ENCODE data around the gene RNF214.
A peak's percentile ranks its signal among the peaks of the same experiment; 100 is the strongest.
"Not testable (repeated sequence)": the region's sequence is repeated elsewhere in the genome, so short reads cannot be mapped to it uniquely, and the experiment has no call there.

Gene RNF214

DNA sequence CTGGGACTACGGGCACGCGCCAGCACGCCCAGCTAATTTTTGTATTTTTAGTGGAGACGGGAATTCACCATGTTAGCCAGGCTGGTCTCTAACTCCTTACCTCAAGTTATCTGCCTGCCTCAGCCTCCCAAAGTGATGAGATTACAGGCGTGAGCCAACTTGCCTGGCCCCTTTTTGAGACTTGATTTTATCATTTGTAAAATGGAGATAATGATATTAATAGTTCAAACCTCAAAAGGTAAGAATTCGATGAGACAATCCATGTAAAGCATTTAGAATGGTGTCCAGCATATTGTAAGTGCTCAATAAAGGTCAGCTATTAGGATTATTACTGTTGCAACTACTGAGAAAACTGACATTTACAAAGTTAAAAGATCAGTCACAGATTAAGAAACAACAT, 86.3 kb downstream of the RNF214 start:
- no peak for DNase-seq

DNA sequence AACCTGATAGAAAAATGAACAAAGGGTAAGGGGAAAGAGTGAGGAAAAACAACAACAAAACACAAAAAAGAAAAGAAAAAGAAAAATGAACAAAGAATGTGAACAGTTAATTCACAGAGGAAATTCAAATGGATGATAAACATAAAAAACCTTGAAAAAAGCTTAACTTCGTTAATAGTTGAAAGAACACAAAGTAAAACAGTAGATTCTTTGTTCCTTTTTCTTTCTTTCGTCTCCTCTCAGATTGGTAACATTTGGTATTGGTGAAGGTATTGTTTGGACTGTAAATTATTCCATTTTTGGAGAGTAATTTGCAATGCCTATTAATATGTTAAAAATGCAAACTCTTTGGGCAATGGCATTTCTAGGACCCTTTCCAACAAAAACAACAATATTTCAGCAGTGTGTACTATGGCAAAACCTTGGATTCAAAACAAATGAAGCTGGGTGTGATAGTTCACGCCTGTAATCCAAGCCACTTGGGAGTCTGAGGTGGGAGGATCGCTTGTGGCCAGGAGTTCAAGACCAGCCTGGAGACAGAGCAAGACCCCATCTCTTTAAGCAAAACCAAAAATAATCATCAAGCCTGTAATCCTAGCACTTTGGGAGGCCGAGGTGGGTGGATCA, 86.9 kb downstream of the RNF214 start:
- DNase-seq, result no peak

GRCh38 chr11:117327255-117327566, 94.7 kb downstream of the RNF214 start:
- DNase-seq, result not testable (repeated sequence)

DNA sequence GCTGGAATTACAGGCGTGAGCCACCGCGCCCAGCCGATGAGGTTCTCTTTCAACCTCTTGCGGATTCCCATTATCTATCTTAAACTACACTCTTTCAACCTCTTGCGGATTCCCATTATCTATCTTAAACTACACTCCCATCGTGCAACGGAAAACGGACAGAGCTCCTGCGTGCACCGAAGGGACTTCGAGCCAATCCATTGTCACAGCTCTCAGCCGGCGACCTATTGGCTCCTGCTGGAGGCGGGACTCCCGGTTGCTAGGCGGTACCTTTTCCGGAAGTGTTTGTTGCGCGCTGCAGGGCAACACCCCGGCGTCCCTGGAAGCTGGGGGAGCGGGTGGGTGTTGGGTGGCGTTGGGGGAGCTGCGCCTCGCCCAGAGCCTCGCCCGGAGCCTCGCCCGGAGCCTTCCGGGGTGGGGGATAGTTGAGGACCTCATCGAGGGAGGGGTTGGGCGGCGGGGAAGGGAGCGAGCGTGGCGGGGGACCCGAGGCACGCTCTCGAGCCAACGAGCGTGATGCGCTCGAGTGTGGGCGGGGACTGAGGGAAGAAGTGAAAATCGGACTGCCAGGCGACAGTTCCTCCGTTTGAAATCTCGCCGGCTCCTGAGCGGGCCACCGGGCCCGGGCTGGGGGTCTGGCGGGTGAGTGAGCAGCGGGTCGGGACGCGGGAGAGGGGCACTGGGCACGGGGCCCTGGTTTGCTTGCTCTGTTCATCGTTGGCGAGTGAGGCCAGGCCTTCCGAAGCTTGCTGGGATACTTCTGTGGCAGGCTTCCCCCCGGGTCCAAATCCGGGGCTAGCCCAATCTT, 95.3 kb downstream of the RNF214 start, which contains the start of gene CEP164:
TSS of gene CEP164 (plus strand) at position 288 of the 808 bp plus-strand sequence. CDS start 10,733 bp downstream, outside the sequence.
- peak; percentile 94 for DNase-seq

- peak; percentile 16 for DNase-seq
These were observed 96.0 kb downstream of the RNF214 start for GRCh38 chr11:117328375-117329010.

DNA sequence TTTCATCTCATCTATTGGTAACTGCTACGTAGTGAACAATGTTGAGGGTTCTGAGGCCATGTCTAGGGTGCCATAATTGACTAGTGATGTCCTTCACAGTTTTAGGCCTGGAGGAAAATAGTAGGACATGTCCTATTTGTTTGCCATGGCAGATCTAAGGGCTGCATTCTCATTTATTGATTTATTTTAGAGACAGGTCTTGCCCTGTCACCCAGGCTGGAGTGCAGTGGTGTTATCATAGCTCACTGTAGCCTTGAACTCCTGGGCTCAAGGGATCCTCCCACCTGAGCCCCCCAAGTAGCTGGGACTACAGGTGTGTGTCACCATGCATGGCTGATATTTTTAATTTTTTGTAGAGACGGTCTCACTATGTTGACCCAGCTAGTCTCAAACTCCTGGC, 100.4 kb downstream of the RNF214 start:
- no peak for DNase-seq

DNA sequence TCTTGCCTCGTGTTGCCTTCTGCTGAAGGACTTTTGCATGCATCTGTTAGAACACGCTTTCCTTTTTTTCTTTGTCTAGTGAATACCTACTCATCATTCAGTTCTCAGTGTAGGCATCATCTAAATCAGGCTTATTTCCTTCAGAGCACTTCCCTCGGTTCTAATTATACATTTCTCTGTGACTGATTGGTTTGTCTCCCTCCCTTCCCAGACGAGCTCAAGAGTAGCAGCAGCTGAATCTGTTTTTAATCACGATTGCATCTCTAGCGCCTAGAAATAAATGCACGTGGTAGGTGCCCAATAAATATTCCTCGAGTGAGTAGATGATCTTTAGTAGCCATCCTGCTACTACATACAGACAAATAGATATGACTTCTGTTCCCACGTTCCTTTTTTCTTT, 101.4 kb downstream of the RNF214 start:
- no peak for DNase-seq

DNA sequence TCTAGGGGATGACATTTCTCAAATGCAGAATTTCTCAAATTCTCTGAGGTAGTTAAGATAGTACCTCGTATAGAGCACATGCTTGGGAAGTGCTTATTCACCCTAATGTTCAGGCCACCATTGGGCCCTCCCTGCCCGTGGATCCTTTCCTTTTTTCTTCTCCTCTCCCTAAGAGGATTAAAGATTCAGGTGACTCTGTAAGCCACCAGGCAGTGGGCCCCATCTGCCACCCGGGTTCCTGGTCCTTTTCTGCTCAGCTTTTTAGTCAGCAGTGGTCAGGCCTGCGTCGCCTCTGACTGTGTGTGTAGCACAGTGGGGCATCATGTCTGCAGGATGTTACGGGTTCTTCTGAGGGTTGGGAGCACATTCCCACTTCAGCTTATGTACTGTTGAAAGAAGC, 102.4 kb downstream of the RNF214 start:
- no peak for DNase-seq

DNA sequence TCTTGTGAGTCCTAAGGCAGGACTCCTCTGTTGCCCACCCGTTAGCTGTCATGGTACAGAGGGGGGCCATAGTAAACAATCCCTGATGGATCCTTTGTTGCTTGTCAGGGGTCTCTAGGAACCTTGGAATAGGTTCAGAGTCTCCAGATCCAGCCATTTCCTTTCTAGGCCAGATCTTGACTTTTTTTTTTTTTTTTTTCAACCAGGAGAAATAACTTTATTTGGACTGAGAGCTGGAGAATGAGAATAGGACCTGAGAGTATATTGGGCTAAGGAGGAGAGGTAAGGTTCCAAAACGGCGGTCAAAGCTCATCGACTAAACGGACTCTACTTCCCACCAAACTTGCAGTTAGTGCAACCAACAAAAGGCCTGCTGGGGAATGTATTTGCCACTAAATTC, 102.9 kb downstream of the RNF214 start:
- no peak for DNase-seq

Data from activated naive CD4-positive, alpha-beta T cell treated with anti-CD3 and anti-CD28 coated beads, Interleukin-2, amount 50 U/mL, for 16 hours (primary cell).